ENCODE results near the gene ZNF524. TPM values are rescaled to one million over a fixed set of nuclear protein-coding genes. Genes with fewer than 3 reads are reported as not detected.

Gene ZNF524
- total RNA-seq, 1 experiment from 2014 or later = 26.4 TPM

GRCh38 chr19:55636723-55637122 lies 36.6 kb downstream of the ZNF524 start:
- Histone ChIP-seq H3K9me3 (ENCODE audit: control insufficient read depth, insufficient read depth, low read depth, low read length) (no peaks in the 10 kb centered on the region), H3K4me1 (ENCODE audit: control insufficient read depth, insufficient read depth, low read length) (peaks cover 22% of the 10 kb centered on the region), H3K4me3 (ENCODE audit: low read depth in 2 of 2, low read length in 2 of 2) (no peak overlapping the region), H3K27me3 (ENCODE audit: control insufficient read depth, insufficient read depth, low read length) (no peaks in the 10 kb centered on the region), H3K27ac (ENCODE audit: low read length) (peak overlapping the region; percentile 95), H3K36me3 (ENCODE audit: control insufficient read depth, insufficient read depth, low read length) (peaks cover 3% of the 10 kb centered on the region; the same call in 1 of the 2 replicates)
- intact Hi-C loops (cut with micrococcal nuclease; ENCODE audit: unreplicated experiment) (no loop called here), in situ Hi-C loops (cut with HindIII; ENCODE audit: low pct_unique_long_range_greater_than_20kb, low sequenced_read_pairs) (no loop called here)
- ATAC-seq (no peak), DNase-seq (ENCODE audit: low read depth, low spot score) (no peak)
- BruUV-seq (replicated peaks) = TSS peak; percentile 82
- CTCF ChIA-PET = no interaction called here
- POLR2A ChIA-PET = interaction anchor here (0.6 kb wide), 1 partner anchor 90 kb away, joined by 4 read pairs; no protein-coding TSS in a partner anchor
- no peak for TF ChIP-seq TCF7L2 (IDR thresholded peaks at IDR 0.05; ENCODE audit: low read depth, low read length)
- TF ChIP-seq, protein P1, sequence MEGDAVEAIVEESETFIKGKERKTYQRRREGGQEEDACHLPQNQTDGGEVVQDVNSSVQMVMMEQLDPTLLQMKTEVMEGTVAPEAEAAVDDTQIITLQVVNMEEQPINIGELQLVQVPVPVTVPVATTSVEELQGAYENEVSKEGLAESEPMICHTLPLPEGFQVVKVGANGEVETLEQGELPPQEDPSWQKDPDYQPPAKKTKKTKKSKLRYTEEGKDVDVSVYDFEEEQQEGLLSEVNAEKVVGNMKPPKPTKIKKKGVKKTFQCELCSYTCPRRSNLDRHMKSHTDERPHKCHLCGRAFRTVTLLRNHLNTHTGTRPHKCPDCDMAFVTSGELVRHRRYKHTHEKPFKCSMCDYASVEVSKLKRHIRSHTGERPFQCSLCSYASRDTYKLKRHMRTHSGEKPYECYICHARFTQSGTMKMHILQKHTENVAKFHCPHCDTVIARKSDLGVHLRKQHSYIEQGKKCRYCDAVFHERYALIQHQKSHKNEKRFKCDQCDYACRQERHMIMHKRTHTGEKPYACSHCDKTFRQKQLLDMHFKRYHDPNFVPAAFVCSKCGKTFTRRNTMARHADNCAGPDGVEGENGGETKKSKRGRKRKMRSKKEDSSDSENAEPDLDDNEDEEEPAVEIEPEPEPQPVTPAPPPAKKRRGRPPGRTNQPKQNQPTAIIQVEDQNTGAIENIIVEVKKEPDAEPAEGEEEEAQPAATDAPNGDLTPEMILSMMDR (IDR thresholded peaks at IDR 0.05) = no peak
- no peak; the same call in 1 of the 2 replicates for TF ChIP-seq POLR2AphosphoS5 (IDR thresholded peaks at IDR 0.05; ENCODE audit: low read depth, low read length)
- TF ChIP-seq REST (IDR thresholded peaks at IDR 0.05; ENCODE audit: insufficient read depth in 1 of 2, low read depth in 2 of 2, low read length in 1 of 2) = no peak
- no peak for TF ChIP-seq SIN3A (IDR thresholded peaks at IDR 0.05; ENCODE audit: borderline replicate concordance, insufficient read depth, low read depth, low read length)

DNA sequence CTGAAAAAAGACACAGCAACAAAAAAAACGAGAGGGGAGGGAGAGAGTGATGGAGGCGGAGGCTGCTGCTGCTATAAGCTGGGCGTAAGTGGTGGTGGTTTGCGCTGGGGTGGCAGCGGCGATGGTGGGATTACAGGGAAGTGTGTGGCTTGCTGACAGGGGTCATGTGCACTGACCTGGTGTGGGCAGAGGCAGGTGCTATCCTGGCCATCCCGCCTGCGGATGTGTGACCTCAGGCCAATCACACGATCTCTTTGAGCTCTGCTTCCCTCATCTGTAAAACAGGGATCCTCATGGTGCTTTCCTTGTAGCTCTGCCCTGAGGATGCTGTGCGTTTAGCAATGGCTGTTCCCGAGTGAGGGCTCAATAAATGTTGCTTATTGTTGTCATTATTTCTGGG lies 37.4 kb downstream of the ZNF524 start:
- BruUV-seq (replicated peaks) = no TSS peak
- H3K27ac ChIP-seq (ENCODE audit: low read length) = no peak overlapping the region
- TF ChIP-seq REST (IDR thresholded peaks at IDR 0.05; ENCODE audit: insufficient read depth in 1 of 2, low read depth in 2 of 2, low read length in 1 of 2) = no peak
- TF ChIP-seq, protein P1 (IDR thresholded peaks at IDR 0.05) = no peak
- no peak for TF ChIP-seq SIN3A (IDR thresholded peaks at IDR 0.05; ENCODE audit: borderline replicate concordance, insufficient read depth, low read depth, low read length)
- no peak for TF ChIP-seq POLR2AphosphoS5 (IDR thresholded peaks at IDR 0.05; ENCODE audit: low read depth, low read length)
- no peak for TF ChIP-seq TCF7L2 (IDR thresholded peaks at IDR 0.05; ENCODE audit: low read depth, low read length)
- ChIA-PET CTCF (interaction anchor here (0.5 to 0.8 kb wide), 3 partner anchors 16 to 311 kb away, joined by 3 to 4 read pairs (median 4); no protein-coding TSS in a partner anchor), POLR2A (interaction anchor here (0.6 kb wide), 1 partner anchor 54 kb away, joined by 9 read pairs; no protein-coding TSS in a partner anchor)
- DNase-seq (ENCODE audit: low read depth, low spot score) (no peak), ATAC-seq (no peak)
- intact Hi-C loops (cut with micrococcal nuclease; ENCODE audit: unreplicated experiment) (no loop called here), in situ Hi-C loops (cut with HindIII; ENCODE audit: low pct_unique_long_range_greater_than_20kb, low sequenced_read_pairs) (no loop called here)
- peaks cover 20% of the 10 kb centered on the region for H3K4me1 ChIP-seq (ENCODE audit: control insufficient read depth, insufficient read depth, low read length)
- H3K27me3 ChIP-seq (ENCODE audit: control insufficient read depth, insufficient read depth, low read length) = no peaks in the 10 kb centered on the region
- H3K36me3 ChIP-seq (ENCODE audit: control insufficient read depth, insufficient read depth, low read length) = peaks cover 3% of the 10 kb centered on the region; the same call in 1 of the 2 replicates
- H3K9me3 ChIP-seq (ENCODE audit: control insufficient read depth, insufficient read depth, low read depth, low read length) = no peaks in the 10 kb centered on the region
- no peak overlapping the region for H3K4me3 ChIP-seq (ENCODE audit: low read depth in 2 of 2, low read length in 2 of 2)

Data from Panc1 (cell line).